ENCODE data around the gene LRRC59.

The LRRC59 gene

GRCh38 chr17:50356892-50357510 is 40.3 kb downstream of the LRRC59 start:
- H3K4me3 ChIP-seq: no peak overlapping the region
- H3K27me3 ChIP-seq (ENCODE audit: low read depth): no peaks in the 10 kb centered on the region
- DNase-seq (ENCODE audit: low spot score in 2 of 2): no peak
- H3K36me3 ChIP-seq (replicated peaks): peaks cover 64% of the 10 kb centered on the region
- in situ Hi-C loops (cut with MboI; ENCODE audit: low sequenced_read_pairs): no loop called here
- H3K9me3 ChIP-seq: no peaks in the 10 kb centered on the region
- H3K4me1 ChIP-seq: no peaks in the 10 kb centered on the region

- no peak for DNase-seq (ENCODE audit: low spot score in 2 of 2)
- H3K36me3 ChIP-seq (replicated peaks): peaks cover 65% of the 10 kb centered on the region
These were observed 40.9 kb downstream of the LRRC59 start for GRCh38 chr17:50356418-50356817.

GRCh38 chr17:50355701-50356341 is 41.5 kb downstream of the LRRC59 start:
- Histone ChIP-seq H3K4me3 (no peak overlapping the region), H3K27me3 (ENCODE audit: low read depth) (no peaks in the 10 kb centered on the region), H3K36me3 (replicated peaks) (peaks cover 65% of the 10 kb centered on the region), H3K9me3 (no peaks in the 10 kb centered on the region), H3K4me1 (no peaks in the 10 kb centered on the region)
- in situ Hi-C loops (cut with MboI; ENCODE audit: low sequenced_read_pairs): no loop called here
- no peak for DNase-seq (ENCODE audit: low spot score in 2 of 2)

More at GRCh38 chr17:50356418-50356817, 40.9 kb downstream of the LRRC59 start:
- H3K27me3 ChIP-seq (ENCODE audit: low read depth): no peaks in the 10 kb centered on the region
- no peaks in the 10 kb centered on the region for H3K9me3 ChIP-seq
- in situ Hi-C loops (cut with MboI; ENCODE audit: low sequenced_read_pairs): no loop called here
- no peaks in the 10 kb centered on the region for H3K4me1 ChIP-seq
- H3K4me3 ChIP-seq: no peak overlapping the region

- Histone ChIP-seq H3K27me3 (ENCODE audit: low read depth) (no peaks in the 10 kb centered on the region), H3K9me3 (no peaks in the 10 kb centered on the region), H3K4me3 (no peak overlapping the region), H3K36me3 (replicated peaks) (peaks cover 65% of the 10 kb centered on the region), H3K4me1 (no peaks in the 10 kb centered on the region)
- DNase-seq (ENCODE audit: low spot score in 2 of 2): no peak
- in situ Hi-C loops (cut with MboI; ENCODE audit: low sequenced_read_pairs): no loop called here
These were observed 42.0 kb downstream of the LRRC59 start for GRCh38 chr17:50355336-50355700.

DNA sequence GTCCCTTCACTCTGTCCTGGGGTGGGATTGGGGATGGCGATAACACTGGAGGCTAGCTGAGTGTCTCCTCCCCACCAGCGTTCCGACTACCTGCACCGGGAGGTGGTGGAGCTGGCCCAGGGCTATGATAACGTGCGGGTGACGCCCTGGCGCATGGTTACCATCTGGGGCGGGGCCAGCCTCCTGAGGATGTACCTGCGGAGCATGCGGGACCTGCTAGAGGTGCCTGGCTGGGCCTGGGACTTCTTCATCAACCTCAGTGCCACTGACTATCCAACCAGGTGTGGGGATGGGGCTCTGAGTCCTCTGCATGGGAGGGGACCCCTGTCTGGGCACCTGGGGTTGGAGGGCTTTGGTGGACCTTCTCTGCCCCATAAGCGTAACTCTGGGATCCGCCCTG is 42.5 kb downstream of the LRRC59 start:
- no peak overlapping the region for H3K4me3 ChIP-seq
- H3K4me1 ChIP-seq: no peaks in the 10 kb centered on the region
- no peak for DNase-seq (ENCODE audit: low spot score in 2 of 2)
- H3K27me3 ChIP-seq (ENCODE audit: low read depth): no peaks in the 10 kb centered on the region
- no peaks in the 10 kb centered on the region for H3K9me3 ChIP-seq
- in situ Hi-C loops (cut with MboI; ENCODE audit: low sequenced_read_pairs): no loop called here
- H3K36me3 ChIP-seq (replicated peaks): peaks cover 61% of the 10 kb centered on the region

DNA sequence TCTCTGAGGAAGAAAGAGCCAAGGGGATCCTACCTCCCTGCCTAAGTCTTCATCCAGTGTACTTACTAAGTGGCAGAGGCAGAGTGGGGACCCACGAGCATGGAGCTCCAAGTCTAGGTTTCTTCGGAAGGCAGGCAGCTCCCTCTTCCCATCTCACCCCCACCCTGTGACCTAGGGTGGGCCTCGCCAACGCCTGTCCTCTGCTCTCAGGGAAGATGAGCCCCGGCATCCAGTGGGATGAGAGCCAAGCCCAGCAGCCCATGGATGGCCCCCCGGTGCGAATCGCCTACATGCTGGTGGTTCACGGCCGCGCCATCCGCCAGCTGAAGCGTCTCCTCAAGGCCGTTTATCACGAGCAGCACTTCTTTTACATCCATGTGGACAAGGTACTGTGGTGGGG is 43.1 kb downstream of the LRRC59 start:
- Histone ChIP-seq H3K36me3 (replicated peaks) (peaks cover 56% of the 10 kb centered on the region), H3K4me3 (no peak overlapping the region), H3K4me1 (no peaks in the 10 kb centered on the region), H3K9me3 (no peaks in the 10 kb centered on the region), H3K27me3 (ENCODE audit: low read depth) (no peaks in the 10 kb centered on the region)
- no peak for DNase-seq (ENCODE audit: low spot score in 2 of 2)
- in situ Hi-C loops (cut with MboI; ENCODE audit: low sequenced_read_pairs): no loop called here

GRCh38 chr17:50353600-50354195 is 43.6 kb downstream of the LRRC59 start:
- Histone ChIP-seq H3K36me3 (replicated peaks) (peaks cover 51% of the 10 kb centered on the region), H3K4me1 (no peaks in the 10 kb centered on the region), H3K27me3 (ENCODE audit: low read depth) (no peaks in the 10 kb centered on the region), H3K9me3 (no peaks in the 10 kb centered on the region), H3K4me3 (no peak overlapping the region)
- in situ Hi-C loops (cut with MboI; ENCODE audit: low sequenced_read_pairs): no loop called here
- no peak for DNase-seq (ENCODE audit: low spot score in 2 of 2)

GRCh38 chr17:50352693-50353599 is 44.4 kb downstream of the LRRC59 start:
- no peaks in the 10 kb centered on the region for H3K9me3 ChIP-seq
- no peaks in the 10 kb centered on the region for H3K4me1 ChIP-seq
- in situ Hi-C loops (cut with MboI; ENCODE audit: low sequenced_read_pairs): no loop called here
- no peak overlapping the region for H3K4me3 ChIP-seq
- H3K27me3 ChIP-seq (ENCODE audit: low read depth): no peaks in the 10 kb centered on the region
- H3K36me3 ChIP-seq (replicated peaks): peaks cover 43% of the 10 kb centered on the region
- DNase-seq (ENCODE audit: low spot score in 2 of 2): no peak

GRCh38 chr17:50352072-50352692 is 45.1 kb downstream of the LRRC59 start:
- H3K4me3 ChIP-seq: no peak overlapping the region
- no peaks in the 10 kb centered on the region for H3K9me3 ChIP-seq
- H3K36me3 ChIP-seq (replicated peaks): peaks cover 38% of the 10 kb centered on the region
- in situ Hi-C loops (cut with MboI; ENCODE audit: low sequenced_read_pairs): no loop called here
- no peaks in the 10 kb centered on the region for H3K27me3 ChIP-seq (ENCODE audit: low read depth)
- H3K4me1 ChIP-seq: no peaks in the 10 kb centered on the region; the same call in 1 of the 2 replicates
- DNase-seq (ENCODE audit: low spot score in 2 of 2): no peak

DNA sequence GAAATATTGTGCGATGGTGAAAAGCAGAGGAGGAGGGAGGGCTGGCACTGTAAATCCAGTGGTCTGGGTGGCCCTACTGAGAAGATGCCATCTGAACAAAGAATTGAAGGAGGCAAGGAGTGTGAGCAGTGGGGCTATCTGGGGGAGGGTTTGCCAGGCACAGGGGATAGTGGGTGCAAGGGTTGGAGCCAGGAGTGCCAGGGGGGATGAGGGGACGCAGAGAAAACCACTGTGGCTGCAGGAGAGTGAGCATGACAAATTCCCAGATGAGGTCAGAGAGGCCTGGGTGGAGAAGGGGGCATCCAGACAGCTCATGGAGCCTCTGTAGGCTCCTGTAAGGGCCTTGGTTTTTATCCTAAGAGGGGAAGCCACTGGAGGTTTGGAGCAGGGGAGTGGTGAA is 46.6 kb downstream of the LRRC59 start:
- no peak for DNase-seq (ENCODE audit: low spot score in 2 of 2)
- in situ Hi-C loops (cut with MboI; ENCODE audit: low sequenced_read_pairs): no loop called here
- H3K4me3 ChIP-seq: no peak overlapping the region
- H3K4me1 ChIP-seq: no peaks in the 10 kb centered on the region; the same call in 1 of the 2 replicates
- H3K9me3 ChIP-seq: no peaks in the 10 kb centered on the region
- H3K36me3 ChIP-seq (replicated peaks): peaks cover 23% of the 10 kb centered on the region
- H3K27me3 ChIP-seq (ENCODE audit: low read depth): no peaks in the 10 kb centered on the region

- no peak for DNase-seq (ENCODE audit: low spot score in 2 of 2)
- Histone ChIP-seq H3K9me3 (no peaks in the 10 kb centered on the region), H3K36me3 (replicated peaks) (peaks cover 11% of the 10 kb centered on the region), H3K27me3 (ENCODE audit: low read depth) (no peaks in the 10 kb centered on the region), H3K4me1 (peaks cover 10% of the 10 kb centered on the region), H3K4me3 (no peak overlapping the region)
- in situ Hi-C loops (cut with MboI; ENCODE audit: low sequenced_read_pairs): no loop called here
These were observed 48.1 kb downstream of the LRRC59 start for GRCh38 chr17:50349243-50349600.

- no peak for DNase-seq (ENCODE audit: low spot score in 2 of 2)
- in situ Hi-C loops (cut with MboI; ENCODE audit: low sequenced_read_pairs): no loop called here
- peaks cover 6% of the 10 kb centered on the region; the same call in 1 of the 2 replicates for H3K36me3 ChIP-seq (replicated peaks)
- no peaks in the 10 kb centered on the region for H3K9me3 ChIP-seq
- no peaks in the 10 kb centered on the region for H3K27me3 ChIP-seq (ENCODE audit: low read depth)
- H3K4me3 ChIP-seq: no peak overlapping the region
- peaks cover 11% of the 10 kb centered on the region for H3K4me1 ChIP-seq
These were observed 48.6 kb downstream of the LRRC59 start for GRCh38 chr17:50348522-50349242.

GRCh38 chr17:50347894-50348291 is 49.4 kb downstream of the LRRC59 start:
- Histone ChIP-seq H3K9me3 (no peaks in the 10 kb centered on the region), H3K36me3 (replicated peaks) (peaks cover 6% of the 10 kb centered on the region; the same call in 1 of the 2 replicates), H3K4me3 (no peak overlapping the region), H3K4me1 (peaks cover 11% of the 10 kb centered on the region), H3K27me3 (ENCODE audit: low read depth) (no peaks in the 10 kb centered on the region)
- in situ Hi-C loops (cut with MboI; ENCODE audit: low sequenced_read_pairs): no loop called here
- no peak for DNase-seq (ENCODE audit: low spot score in 2 of 2)

Measured in HAP-1 (cell line).